Measurements from ENCODE around the gene SIGLEC15.

Gene SIGLEC15

DNA sequence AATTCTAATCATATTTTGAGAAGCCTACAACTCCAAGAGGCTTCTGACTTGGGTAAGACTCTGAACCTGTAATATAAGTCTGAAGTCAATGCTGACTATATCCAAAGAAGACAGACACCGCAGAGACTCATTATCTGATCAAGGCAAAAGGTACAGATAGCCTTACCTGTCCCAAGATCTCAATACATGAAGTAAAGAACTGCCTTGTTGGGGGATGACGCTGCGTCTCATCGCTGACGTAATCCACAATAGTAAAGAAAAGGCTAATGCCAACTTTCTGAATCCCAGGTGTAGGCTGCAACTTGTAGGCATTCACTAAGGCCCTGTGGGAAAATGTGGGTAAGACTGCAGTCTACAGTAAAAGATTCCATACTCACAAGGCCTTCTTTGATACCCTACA, 62.1 kb downstream of the SIGLEC15 start:
- DNase-seq: no peak

DNA sequence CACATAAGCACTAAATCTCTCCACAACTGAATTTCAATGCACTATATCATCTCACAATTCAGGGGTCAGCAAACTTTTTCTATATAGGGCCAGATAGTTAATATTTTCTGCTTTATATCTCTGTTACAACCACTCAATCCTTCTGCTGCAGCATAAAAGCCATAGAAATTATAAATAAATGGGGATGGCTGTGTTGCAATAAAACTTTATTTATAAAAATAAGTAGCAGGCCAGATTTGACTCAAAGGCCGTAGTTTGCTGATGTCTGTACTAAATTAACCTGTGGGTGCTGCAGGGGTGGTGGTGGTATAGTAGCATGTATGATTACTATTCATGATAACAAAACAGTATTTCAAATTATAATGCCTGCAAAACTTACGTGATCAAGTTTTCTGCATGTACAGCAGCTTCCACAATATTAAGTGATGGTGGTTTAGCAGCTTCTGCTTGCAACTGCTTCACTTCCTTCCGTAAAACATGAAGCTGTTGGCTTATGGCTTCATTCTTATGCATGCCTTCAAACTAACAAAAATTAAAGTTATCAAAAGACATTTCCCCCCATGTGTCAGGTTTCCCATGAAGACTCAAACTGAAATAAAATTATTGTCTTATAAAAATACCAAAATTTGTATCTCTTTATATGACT, 64.1 kb downstream of the SIGLEC15 start:
- DNase-seq: no peak

DNA sequence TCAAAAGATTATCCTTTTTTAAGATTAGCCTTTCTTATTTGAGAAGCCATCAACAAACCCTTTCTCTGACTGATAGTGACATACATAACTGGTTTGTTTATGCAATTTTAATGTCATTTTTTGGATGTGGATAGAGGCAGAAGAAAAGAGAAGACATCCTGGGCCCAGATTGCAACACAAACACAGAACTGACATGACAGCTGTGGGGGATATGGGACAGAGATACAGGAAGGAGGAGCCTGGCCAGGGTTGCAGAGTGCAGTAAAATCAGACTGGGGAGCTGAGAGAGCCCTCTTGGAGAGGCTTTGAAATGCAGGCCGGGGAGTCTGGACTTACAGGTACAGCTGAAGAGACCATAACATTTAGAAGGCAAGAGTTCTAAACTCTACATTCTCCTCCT, 65.1 kb downstream of the SIGLEC15 start:
- DNase-seq: no peak

DNA sequence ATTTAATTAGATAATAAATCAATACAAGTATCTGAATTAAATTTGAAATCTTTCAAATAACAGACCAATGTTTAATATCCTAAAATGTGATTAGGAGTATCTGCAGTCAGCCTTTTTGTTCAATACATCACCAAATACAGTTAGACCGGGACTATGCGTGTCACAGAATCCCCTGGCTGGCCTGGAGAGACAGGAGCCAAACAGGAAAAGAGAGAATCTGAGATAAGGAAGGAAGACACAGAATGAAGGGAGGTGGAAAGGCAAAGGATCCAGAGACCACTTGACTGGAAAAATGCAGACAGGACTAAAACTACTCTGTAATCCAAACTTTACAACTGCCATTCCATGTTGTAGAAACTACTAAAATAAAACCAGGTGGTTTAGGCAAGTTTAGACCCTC, 66.3 kb downstream of the SIGLEC15 start:
- no peak for DNase-seq

Data from fibroblast of skin of right biceps (primary cell).